ENCODE results near the gene DAPL1.

- TF ChIP-seq ZNF175 (tag by site-specific recombination; IDR thresholded peaks at IDR 0.05) (no peak), ZNF596 (tag by site-specific recombination; IDR thresholded peaks at IDR 0.05) (no peak), CTCF (tag by site-specific recombination; IDR thresholded peaks at IDR 0.05) (no peak), PBX3 (CRISPR knock-in tag; IDR thresholded peaks at IDR 0.05) (no peak), ZNF274 (IDR thresholded peaks at IDR 0.05; ENCODE audit: low read length) (no peak), ZNF274 (tag by site-specific recombination; IDR thresholded peaks at IDR 0.05; ENCODE audit: borderline replicate concordance) (no peak)
These were observed 15.5 kb upstream of the DAPL1 start for GRCh38 chr2:158779621-158780020.
